GM21381 (cell line): ENCODE measurements around the gene ACTR5.

Source experiments
- ATAC-seq: cut with Tn5 transposase; IDR thresholded peaks from one replicate; pipeline ENCODE4 v1.9.1; 2021; ENCODE audit warnings: mild to moderate bottlenecking, moderate library complexity; ENCODE audit not compliant: unreplicated experiment

ACTR5 gene

DNA sequence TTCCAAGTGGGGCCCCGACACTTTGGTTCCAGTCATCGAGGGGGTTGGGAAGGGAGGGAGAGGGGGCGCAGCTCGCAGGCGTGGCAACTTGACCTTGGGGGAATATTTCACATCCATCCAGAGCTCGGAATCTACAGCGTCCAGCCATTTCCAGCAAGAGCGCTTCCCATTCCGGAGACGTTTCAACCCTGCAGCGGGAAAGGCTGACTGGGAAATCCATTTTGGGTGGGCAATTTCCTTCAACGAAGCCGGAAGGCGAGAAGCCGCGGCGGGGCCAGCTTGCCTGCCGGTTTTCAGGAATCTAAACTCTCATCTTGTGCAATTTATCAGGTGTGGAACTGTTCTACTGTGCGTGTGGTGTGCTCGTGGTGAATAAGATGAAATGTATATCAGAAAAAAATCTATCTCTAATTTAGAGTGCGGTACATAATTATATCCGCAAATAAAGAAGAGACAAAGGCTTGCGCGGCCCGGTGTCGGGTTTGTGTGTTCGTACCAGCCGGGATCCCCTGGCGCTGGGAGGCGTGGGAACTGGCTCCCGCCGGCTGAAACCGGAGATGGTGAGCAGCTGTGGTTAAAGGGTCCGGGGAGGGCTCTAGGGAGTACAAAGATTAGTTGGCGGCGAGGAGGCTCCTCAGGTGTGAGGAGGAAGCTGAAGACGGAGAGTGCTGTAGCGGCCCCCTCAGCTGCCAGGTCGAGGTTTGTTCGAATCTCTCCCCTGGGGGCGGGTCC, 19.2 kb upstream of the ACTR5 start:
- ATAC-seq, result no peak

DNA sequence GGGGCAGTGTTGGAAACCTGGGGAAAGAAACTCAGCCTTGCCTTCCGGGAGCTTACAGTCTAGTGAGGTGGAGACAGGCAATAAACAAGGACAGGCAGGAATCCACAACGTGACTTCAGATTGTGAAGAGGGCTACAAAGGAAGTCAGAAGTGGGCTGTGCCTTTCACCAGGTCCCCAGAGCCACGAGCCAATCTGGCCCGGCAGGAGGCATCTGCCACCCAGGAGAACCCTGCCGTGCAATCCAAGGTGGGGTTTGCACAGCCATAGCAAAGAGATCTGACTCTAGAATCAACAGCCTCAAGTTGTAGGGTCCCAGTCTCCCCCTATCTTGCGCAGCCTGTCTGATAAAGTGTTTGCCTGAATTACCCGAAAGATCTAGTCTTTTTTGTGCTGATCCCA, 18.5 kb upstream of the ACTR5 start:
- ATAC-seq, result no peak

DNA sequence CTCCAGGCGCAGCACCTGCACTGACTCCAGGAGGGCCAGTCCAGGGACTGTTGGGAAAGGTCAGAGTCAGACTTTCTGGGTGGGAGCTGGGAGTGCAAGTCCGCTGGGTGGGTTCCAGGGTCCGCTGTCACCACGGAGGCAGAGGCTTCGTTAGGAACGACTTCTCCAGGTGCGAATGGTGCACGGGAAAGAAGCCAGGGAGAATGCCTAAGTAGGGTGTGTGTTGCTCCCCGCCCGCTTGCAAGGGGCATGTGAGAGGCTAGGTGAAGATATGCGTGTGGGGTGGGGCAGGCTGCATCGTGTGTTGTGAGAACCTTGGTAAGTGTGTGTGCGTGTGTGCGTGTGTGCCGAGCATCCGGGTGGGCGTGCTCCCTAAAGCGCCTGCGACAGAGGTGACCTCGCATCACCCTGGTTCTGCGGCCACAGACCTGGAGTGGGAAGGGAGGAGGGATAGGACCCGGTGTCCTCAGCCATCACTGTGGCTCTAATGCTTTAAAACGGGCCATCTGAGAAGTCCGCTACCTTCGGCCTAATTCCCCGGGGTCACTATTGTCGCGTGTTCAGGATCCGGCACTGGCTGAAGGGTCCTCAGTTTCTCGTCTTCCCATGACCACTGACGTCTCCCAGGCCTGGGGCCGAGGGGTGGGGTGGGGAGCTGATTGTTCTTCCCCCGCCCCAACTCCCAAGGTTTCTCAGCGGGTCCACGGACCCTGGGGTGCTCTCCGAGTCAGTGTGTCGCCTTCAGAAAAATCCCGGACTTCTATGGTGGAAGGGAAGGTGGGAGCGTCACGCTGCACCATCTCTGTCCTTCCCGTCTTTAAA, 17.9 kb upstream of the ACTR5 start:
- no peak for ATAC-seq

DNA sequence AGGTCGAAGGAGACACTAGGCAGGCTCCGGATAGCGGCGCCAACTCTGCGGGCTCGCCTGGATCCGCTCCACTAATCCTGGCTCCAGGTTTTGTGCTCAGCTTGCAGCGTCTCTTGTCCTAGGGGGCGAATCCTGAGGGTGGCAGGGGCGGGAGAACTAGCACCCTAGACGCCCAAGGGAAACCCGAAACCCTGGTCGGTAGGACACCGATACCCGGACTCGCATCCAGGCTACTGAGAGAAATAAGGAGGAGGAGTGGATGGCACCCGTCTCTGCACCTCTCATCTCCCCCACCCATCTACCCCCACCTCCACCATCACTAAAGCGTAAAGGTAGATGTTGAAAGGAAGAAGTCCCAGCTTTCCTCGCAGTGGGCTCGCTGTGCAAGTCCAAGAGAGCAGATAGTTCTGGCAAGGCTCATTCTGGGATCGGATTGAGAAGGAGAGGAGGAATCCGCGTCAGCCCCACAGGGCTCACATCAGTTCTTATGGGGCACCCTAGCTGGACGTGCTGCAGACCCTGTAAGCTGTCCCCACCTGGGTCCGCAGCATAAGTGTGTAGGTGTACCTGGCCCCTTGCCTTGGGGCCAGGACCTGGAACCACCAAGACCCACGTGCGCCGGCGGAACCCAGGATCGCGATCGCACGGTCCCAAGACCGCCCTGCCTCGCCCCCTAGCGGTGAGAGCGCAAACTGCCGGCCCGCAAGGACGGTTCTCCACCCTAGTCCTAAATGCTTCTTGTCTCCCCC, 17.1 kb upstream of the ACTR5 start:
- ATAC-seq, result peak; percentile 70

DNA sequence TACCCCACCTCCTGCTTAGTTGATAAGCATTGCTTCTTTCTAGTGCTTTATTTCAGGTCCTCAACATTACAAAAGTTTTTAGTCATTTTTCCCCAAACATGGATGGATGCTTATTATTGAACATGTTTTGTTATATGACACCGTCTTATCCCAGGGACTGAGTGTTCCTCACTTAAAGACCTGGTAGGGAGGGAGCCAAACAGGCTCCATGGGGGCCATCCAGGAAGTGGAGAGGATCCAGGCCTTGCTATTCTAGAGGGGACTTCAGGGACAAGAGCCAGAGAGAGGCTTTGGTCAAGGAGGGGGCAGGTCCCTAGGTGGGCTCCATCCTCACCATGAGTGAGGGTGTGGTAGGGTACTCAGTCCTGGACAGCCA, 16.5 kb upstream of the ACTR5 start:
- no peak for ATAC-seq

DNA sequence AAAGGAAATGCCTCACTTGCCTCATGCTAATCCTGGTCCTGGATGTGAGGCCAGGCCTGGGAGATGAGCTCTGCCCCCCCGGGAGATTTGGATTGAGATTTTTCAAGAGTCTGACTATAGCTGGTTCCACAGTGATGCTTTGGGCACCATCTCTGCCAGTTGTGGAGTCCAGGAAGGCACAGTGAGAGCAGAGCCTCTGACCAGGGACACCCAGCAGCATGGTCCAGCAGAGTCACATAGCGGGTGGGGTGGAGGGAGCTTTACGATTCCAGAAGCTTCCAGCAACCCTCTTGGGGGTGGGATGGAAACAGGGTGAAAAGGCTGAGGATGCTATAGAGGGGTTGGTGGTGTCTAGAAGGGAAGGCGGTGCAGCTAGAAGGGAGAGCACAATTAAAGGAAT, 15.3 kb upstream of the ACTR5 start:
- ATAC-seq, result no peak

DNA sequence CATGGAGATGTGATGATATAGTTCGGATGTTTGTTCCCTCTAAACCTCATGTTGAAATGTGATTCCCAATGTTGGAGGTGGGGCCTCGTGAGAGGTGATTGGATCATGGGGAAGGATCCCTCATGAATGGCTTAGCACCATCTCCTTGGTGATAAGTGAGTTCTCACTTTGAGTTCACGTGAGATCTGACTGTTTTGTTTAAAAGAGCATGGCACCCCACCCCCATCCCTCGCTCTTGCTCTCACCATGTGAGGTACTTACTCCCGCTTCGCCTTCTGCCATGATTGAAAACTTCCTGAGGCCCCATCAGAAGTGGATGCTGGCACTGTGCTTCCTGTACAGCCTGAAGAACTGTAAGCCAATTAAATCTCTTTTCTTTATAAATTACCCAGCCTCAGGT, 13.1 kb upstream of the ACTR5 start:
- ATAC-seq, result no peak

DNA sequence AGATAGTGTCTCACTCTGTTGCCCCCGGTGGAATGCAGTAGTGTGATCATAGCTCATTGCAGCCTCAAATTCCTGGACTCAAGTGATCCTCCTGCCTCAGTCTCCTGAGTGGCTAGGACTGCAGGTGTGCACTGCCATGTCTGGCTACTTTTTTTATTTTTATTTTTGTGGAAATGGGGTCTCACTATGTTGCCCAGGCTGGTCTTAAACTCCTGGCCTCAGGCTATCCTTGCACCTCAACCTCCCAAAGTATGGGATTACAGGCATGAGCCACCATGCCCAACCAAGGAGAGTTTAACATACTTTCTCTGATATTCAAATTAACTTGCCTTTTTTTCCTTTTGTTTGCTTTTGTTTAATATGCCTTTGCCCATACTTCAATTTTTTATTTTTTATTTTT, 10.4 kb upstream of the ACTR5 start:
- ATAC-seq, result no peak

DNA sequence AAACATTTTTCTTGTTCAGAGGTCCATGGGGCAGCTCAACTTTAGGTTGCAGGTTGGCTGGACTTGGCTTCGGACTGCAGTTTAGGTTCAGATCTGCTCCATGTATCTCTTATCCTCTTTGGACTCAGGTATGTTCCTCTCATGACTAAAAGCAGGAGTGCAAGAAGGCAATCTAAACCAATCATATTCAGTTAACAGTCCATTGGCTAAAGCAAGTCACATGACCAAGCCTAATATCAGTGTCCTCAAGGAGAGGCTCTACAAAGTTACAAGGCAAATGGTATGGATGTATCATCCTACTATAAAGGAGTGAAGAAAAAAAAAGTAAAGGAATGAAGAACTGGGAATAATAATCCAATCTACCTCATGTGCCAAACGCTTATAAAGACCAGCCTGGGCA, 2.5 kb upstream of the ACTR5 start:
- no peak for ATAC-seq

DNA sequence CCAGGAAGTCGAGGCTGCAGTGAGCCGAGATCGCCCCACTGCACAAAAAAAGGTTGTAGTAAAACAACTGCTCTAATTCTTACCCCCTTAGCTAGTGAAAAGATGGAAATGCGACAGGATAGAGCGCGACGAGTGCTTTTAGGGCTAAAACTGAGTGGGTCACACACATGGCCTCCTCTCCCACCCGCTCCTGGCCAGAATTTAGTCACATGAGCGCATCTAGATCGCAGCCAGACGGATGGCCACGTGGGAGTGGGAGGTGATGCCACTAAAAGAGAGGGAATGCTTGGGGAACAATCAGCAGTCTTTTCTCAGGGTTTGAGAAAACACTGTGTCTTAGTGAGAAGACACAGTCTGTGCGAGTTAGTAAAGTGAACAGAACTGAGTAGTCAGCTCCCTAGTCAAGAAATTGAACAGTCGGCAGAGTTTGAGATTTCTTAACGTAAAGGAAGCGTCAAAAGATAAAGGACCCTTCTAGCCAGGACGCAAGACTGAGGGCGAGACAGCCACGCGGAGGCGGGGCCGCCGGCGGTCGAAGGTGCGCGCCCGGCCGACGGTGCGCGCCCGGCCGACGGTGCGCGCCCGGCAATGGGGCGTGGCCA, 664 bp upstream of the ACTR5 start:
- no peak for ATAC-seq

DNA sequence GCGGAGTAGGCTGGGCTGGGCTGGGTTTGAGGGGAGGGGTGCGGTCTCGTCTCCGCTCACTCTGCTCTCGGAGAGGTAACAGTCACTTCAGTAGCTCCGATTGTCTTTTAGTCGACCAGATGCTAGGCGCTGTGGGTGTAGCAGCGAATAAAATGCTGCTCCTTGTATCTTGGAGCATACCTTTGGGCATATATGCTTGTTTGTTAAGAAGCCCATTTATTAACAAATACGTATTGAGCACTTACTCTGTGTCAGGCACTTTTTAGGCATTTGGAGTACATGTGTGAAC, 545 bp downstream of the ACTR5 start:
- no peak for ATAC-seq

DNA sequence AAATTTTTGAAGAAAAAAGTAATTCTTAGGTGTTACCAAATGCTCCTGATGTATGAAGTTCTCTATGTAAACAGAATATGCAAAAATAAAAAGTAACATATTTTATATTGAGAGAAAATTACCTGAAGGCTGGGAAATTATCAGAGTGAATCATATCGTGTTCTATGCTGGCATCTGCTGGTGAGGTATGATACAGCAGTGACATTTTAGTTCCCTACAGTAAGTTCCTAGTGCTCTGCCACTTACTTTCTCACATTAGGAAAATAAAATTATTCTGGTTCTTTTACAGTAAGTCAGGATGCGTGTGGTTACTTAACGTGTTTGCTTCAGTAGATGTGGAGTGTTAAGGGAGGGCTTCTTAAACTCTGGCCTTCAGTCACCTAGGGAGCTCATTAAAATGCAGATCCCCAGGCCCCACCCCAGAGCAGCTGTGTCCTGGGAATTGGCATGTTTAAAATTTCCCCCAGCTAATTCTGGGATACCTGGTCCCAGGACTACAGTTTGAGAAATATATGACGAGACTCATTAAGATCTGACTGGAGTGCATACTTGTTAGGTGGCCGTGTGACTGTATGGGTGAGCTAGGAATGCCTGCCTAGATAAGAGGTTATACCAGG, 3.2 kb downstream of the ACTR5 start:
- ATAC-seq, result no peak

DNA sequence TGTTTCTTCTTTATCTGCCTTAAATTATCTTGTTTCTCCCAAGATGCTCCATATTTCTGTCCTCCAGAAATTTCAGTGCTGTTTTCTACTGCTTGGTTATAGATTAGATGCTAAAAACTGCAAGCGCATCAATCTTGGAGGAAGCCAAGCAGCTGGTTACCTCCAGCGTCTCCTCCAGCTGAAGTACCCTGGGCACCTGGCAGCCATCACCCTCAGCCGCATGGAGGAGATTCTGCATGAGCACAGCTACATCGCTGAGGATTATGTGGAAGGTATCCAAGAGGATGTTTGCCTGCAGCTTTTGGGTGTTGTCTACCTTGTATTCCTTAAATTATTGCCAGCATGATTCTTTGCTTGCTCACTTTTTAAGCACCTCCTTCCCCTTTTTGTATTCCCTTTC, 3.8 kb downstream of the ACTR5 start:
- ATAC-seq, result no peak

DNA sequence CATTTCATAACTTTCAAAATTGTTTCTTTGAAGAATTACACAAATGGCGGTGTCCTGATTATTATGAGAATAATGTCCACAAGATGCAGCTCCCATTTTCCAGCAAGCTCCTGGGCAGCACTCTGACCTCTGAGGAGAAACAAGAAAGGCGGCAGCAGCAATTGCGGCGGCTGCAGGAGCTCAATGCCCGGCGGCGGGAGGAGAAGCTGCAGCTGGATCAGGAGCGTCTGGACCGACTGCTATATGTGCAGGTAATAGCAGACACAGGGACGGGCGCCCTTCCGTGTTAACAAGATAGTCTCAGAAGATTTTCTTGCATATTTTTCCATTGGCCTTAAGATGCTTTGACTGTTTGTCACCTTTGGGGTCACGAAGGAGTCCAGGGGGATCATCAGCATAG, 6.7 kb downstream of the ACTR5 start:
- ATAC-seq, result no peak

DNA sequence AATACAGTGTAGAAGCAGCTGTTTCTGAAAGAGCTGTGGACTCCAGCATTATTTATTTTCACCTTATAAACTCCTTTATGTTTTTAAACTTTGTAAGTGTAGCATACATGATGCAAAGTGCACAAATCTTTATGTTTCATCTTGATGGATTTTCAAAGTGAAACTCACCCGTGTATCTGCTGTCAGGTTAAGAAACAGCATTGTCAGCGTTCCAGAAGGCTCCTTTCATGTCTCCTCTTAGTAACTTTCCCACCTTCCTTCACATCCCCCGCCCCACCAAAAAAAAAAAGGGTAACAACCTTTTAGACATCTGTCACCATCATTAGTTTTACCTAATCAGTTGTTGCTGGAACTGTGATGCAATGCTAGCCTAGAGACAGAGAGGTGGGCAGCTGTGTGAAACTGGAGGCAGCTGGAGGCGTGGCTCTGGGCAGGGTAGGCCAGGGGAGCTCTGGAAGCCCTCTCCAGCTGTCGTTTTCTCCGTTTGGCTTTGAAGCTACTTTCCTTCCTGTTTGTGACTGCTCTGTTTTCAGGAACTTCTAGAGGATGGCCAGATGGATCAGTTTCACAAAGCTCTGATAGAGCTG, 7.2 kb downstream of the ACTR5 start:
- no peak for ATAC-seq

DNA sequence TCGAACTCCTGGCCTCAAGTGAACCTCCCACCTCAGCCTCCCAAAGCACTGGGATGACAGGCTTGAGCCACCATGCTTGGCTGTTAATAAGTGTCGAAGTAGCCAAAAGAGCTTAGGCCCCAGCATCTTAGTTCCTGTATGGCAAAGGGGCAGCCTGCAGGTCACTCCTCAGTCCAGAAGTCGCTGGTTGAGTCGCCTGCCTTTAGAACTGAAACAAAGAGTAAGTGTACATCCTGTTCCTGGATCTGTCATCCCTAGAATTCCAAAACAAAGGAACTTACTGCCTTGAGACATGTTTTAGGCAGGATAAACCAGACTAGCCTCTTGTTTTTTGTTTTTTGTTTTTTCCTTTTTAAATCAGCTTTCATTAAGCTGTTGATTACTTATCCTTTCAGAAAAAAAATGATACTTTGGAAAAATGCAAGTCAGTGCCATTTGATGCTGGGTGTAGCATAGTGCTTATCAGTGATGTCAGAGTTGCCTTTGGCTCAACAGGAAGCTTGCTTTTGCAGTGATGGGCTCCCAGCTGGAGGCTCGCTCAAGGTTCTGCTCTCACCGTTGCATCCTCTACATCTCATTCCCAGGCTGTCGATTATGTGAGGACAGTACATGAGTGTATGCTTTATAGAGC, 9.0 kb downstream of the ACTR5 start:
- no peak for ATAC-seq

DNA sequence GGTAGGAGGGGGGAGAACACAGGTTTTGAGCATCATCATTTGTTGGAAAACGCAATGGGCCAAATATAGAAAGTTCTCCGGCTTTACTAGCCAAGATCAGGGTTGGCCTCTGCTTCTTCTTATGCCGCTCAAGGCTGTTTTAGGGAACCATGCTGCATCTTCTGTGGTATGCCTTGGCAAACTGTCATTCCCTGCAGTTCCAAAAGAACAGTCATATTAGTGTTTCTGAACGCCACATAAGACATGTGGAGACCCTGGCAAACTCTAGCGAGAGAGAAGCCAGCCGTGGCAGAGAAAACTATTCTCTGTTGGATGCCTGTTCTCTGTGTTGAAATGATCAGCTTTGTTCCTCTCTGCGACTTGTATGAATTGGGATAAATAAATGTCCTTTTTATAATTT, 10.8 kb downstream of the ACTR5 start:
- no peak for ATAC-seq

DNA sequence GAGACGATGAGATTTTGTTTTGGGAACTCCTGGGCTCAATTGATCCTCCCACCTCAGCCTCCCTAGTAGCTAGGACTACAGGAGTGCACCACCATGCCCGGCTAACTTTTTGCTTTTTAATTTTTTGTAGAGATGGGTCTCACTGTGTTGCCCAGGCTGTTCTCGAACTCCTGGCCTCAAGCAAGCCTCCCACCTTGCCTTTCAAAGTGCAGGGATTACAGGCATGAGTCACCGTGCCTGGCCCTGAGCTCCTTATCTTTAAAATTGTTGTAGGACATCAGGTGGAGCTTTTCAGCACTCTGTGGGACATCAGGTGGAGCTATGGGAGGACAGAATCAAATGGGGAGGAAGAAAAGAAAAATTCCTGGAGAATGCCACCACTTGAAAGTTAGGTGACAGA, 12.7 kb downstream of the ACTR5 start:
- no peak for ATAC-seq

DNA sequence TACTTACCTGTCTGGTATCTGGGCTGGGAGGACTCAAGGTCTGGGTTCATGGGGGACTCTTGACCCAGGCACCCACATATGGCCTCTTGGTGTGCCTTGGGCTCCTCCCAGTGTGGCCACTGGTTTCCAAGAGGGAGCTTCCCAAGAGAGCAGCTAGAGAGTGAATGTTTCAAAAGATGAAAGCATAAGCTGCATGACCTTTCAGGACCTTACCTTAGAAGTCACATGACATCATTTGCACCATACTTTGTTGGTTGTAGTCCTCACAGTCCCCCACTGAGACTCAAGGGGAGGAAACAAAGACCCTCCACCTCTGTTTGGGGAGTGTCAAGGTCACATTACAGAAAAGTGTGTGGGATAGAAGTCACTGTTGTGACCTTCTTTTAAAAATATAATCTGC, 13.9 kb downstream of the ACTR5 start:
- ATAC-seq, result no peak

DNA sequence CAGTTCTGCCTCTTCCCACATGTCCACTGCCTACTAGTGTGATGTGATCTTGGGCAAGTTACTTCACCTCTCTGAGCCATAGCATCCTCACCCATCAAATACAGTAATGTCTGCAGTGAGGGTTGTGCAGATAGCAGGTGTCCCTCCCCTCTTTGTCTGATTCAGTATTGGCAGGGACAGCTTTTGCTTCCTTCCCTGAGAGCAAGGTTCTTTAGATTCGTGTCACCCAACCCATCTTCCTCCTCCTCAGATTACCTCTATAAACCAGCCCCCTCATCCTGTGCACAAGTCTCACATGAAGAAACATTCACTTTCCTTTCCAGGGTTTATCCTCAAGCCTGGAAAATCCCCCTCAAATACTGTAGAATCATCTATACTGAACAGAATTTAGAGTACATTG, 15.4 kb downstream of the ACTR5 start:
- no peak for ATAC-seq
